WTC11 (cell line): ENCODE data around the gene ITGB3.

ENCODE experiments used
- IRF2 ChIP-seq: sonication (generic); formaldehyde crosslinking; IDR thresholded peaks from 2 replicates; pipeline ENCODE4 v1.8.0; 2022; ENCODE audit warnings: low read depth, missing genetic modification reagents, borderline replicate concordance
- NFYB ChIP-seq: sonication (generic); formaldehyde crosslinking; conservative IDR thresholded peaks from 2 replicates; pipeline ENCODE4 v1.8.0; 2022; ENCODE audit warnings: low read depth, missing genetic modification reagents
- SMAD3 ChIP-seq: sonication (generic); formaldehyde crosslinking; IDR thresholded peaks from 2 replicates; pipeline ENCODE4 v1.8.0; 2022; ENCODE audit warnings: missing genetic modification reagents, mild to moderate bottlenecking, borderline replicate concordance
- TF ChIP-seq, protein P1 (sequence below): sonication (generic); formaldehyde crosslinking; IDR thresholded peaks from 2 replicates; pipeline ENCODE4 v1.8.0; 2022; ENCODE audit warnings: mild to moderate bottlenecking, missing genetic modification reagents

DNA sequence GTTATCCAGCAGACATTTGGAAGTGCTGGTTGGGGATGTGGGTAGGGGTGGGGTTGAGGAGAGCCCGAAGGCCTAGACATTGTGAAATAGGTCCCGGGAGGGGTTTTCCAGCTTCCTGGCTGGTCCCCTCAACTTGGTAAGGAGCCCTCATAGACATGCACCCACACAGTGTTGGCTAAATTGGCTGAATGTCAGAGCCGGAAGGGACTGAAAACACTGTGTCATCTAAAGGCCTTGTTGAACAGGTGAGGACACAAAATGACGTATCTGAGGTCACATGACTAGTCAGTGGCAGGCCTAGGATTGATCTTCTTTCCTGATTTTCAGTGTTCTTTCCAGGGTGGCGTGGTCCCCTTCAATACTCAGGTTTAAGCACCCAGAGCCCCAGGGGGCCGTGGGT lies 27.6 kb downstream of the ITGB3 start:
- TF ChIP-seq, protein P1, sequence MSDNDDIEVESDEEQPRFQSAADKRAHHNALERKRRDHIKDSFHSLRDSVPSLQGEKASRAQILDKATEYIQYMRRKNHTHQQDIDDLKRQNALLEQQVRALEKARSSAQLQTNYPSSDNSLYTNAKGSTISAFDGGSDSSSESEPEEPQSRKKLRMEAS (CRISPR knock-in tag) = no peak
- TF ChIP-seq NFYB (CRISPR knock-in tag) (no peak), SMAD3 (CRISPR knock-in tag) (no peak), IRF2 (CRISPR knock-in tag) (no peak)
